ENCODE data around the gene FGGY. TPM values are rescaled to one million over a fixed set of nuclear protein-coding genes. Genes with fewer than 3 reads are reported as not detected.

FGGY gene
- total RNA-seq, 1 experiment from 2014 or later, result 6.4 TPM

DNA sequence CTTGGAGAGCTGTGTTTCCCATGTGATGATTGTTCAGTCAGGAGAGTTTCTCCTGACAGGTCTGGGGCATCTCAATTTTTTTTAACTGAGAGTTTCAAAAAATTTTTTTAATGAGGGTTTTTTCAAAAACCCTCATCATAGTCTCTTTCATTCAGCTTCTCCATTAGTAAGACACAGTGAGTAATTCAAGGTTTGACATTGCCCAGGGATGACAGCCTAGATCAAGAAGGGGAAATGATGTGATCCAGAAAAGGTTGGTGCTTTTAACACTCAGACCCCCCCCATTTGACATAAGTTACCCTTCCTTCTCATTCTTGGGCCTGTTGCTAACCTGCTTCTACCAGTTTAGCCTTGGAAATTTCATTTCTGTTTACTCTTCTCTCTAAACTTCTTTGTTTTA is 328.5 kb downstream of the FGGY start:
- CTCF ChIA-PET, result no interaction called here
- POLR2A ChIA-PET, result no interaction called here

DNA sequence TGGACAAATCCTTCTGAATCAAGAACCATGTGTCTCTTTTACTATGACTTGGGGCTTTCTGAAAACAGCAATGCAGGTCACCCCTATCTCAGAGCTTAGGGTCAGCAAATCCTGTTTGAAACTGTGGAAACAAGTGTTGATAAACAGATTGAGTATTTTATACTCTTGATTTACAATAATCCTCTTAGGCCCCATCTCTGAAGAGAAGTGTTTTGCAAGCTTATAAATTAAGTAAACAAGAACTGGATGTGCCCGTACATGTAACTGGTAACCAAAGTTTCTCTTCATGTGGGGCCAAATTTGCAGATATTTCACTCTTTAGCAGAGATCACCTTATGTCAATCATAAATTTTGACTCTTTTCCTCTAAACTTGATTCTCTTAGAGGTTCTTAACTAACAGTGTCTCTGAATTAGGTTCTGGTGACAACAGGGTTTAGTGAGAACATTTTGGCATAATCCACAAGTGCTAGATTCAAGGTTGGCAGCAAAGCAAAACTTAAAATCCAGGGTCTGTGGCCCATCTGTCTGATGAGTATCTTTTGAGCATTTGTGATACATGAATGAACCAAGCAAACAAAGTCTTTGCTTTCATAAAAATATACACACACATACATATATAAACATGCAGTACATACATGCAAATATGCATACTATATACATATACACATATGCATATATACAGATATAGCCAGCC is 334.8 kb downstream of the FGGY start:
- Mint-ChIP-seq H3K4me1 (ENCODE audit: low read depth, unreplicated experiment) (no peaks in the 10 kb centered on the region), H3K36me3 (ENCODE audit: insufficient read depth, unreplicated experiment) (no peaks in the 10 kb centered on the region), H3K9me3 (ENCODE audit: unreplicated experiment) (no peaks in the 10 kb centered on the region), H3K27me3 (ENCODE audit: insufficient read depth, unreplicated experiment) (no peaks in the 10 kb centered on the region), H3K27ac (ENCODE audit: unreplicated experiment) (no peak overlapping the region), H3K4me3 (ENCODE audit: unreplicated experiment) (no peak overlapping the region)
- H3K4me3 ChIP-seq (ENCODE audit: low read depth, low read length), result no peak overlapping the region
- ChIA-PET CTCF (no interaction called here), POLR2A (no interaction called here)
- no TSS peak for BruUV-seq (replicated peaks)
- no peaks in the 10 kb centered on the region for H3K9me3 ChIP-seq
- no peaks in the 10 kb centered on the region for H3K27me3 ChIP-seq (replicated peaks; ENCODE audit: control insufficient read depth, insufficient read depth, low read length)
- no peaks in the 10 kb centered on the region for H3K36me3 ChIP-seq (ENCODE audit: control insufficient read depth, insufficient read depth, low read length)
- intact Hi-C loops (cut with micrococcal nuclease; ENCODE audit: unreplicated experiment), result no loop called here
- TF ChIP-seq, protein P1, sequence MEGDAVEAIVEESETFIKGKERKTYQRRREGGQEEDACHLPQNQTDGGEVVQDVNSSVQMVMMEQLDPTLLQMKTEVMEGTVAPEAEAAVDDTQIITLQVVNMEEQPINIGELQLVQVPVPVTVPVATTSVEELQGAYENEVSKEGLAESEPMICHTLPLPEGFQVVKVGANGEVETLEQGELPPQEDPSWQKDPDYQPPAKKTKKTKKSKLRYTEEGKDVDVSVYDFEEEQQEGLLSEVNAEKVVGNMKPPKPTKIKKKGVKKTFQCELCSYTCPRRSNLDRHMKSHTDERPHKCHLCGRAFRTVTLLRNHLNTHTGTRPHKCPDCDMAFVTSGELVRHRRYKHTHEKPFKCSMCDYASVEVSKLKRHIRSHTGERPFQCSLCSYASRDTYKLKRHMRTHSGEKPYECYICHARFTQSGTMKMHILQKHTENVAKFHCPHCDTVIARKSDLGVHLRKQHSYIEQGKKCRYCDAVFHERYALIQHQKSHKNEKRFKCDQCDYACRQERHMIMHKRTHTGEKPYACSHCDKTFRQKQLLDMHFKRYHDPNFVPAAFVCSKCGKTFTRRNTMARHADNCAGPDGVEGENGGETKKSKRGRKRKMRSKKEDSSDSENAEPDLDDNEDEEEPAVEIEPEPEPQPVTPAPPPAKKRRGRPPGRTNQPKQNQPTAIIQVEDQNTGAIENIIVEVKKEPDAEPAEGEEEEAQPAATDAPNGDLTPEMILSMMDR (IDR thresholded peaks at IDR 0.05; ENCODE audit: insufficient read depth in 1 of 2, low read depth in 1 of 2, low read length in 1 of 2, severe bottlenecking in 1 of 2, unreplicated experiment in 1 of 2), result no peak
- H3K4me1 ChIP-seq, result no peaks in the 10 kb centered on the region
- DNase-seq, result no peak

More for the DNA sequence above, 328.5 kb downstream of the FGGY start:
- Histone ChIP-seq H3K4me1 (no peaks in the 10 kb centered on the region), H3K36me3 (ENCODE audit: control insufficient read depth, insufficient read depth, low read length) (no peaks in the 10 kb centered on the region), H3K27me3 (replicated peaks; ENCODE audit: control insufficient read depth, insufficient read depth, low read length) (no peaks in the 10 kb centered on the region), H3K4me3 (ENCODE audit: low read depth, low read length) (no peak overlapping the region), H3K9me3 (no peaks in the 10 kb centered on the region)
- Mint-ChIP-seq H3K27me3 (ENCODE audit: insufficient read depth, unreplicated experiment) (no peaks in the 10 kb centered on the region), H3K27ac (ENCODE audit: unreplicated experiment) (no peak overlapping the region), H3K4me3 (ENCODE audit: unreplicated experiment) (no peak overlapping the region), H3K9me3 (ENCODE audit: unreplicated experiment) (no peaks in the 10 kb centered on the region), H3K36me3 (ENCODE audit: insufficient read depth, unreplicated experiment) (no peaks in the 10 kb centered on the region), H3K4me1 (ENCODE audit: low read depth, unreplicated experiment) (no peaks in the 10 kb centered on the region)
- TF ChIP-seq, protein P1 (IDR thresholded peaks at IDR 0.05; ENCODE audit: insufficient read depth in 1 of 2, low read depth in 1 of 2, low read length in 1 of 2, severe bottlenecking in 1 of 2, unreplicated experiment in 1 of 2), result no peak
- intact Hi-C loops (cut with micrococcal nuclease; ENCODE audit: unreplicated experiment), result no loop called here
- no peak for DNase-seq
- BruUV-seq (replicated peaks), result no TSS peak

DNA sequence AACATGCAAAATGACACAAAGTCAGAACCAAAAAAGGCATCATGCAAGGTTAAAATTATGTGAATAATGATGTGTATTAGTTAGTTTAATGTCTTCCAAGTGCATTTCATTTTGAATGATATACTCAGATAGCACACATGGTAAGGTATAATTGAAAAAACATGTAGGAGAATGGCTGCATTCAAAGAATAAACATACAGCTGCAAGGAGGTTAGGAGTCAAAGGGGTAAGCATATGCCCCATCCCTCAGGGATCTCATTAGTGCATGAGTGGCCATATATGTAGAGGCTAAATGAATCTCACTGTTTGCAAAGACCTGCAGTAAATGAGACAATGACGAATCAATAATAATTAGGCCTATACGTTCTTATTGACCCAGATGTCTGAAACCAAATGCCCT is 338.2 kb downstream of the FGGY start:
- H3K27me3 ChIP-seq (replicated peaks; ENCODE audit: control insufficient read depth, insufficient read depth, low read length), result no peaks in the 10 kb centered on the region
- BruUV-seq (replicated peaks), result no TSS peak
- no peak for DNase-seq
- TF ChIP-seq, protein P1 (IDR thresholded peaks at IDR 0.05; ENCODE audit: insufficient read depth in 1 of 2, low read depth in 1 of 2, low read length in 1 of 2, severe bottlenecking in 1 of 2, unreplicated experiment in 1 of 2), result no peak
- no peak overlapping the region for H3K27ac Mint-ChIP-seq (ENCODE audit: unreplicated experiment)
- CTCF ChIA-PET, result no interaction called here
- H3K9me3 Mint-ChIP-seq (ENCODE audit: unreplicated experiment), result no peaks in the 10 kb centered on the region
- H3K9me3 ChIP-seq, result no peaks in the 10 kb centered on the region
- H3K36me3 ChIP-seq (ENCODE audit: control insufficient read depth, insufficient read depth, low read length), result no peaks in the 10 kb centered on the region
- no peaks in the 10 kb centered on the region for H3K4me1 Mint-ChIP-seq (ENCODE audit: low read depth, unreplicated experiment)
- H3K36me3 Mint-ChIP-seq (ENCODE audit: insufficient read depth, unreplicated experiment), result no peaks in the 10 kb centered on the region
- H3K4me3 Mint-ChIP-seq (ENCODE audit: unreplicated experiment), result no peak overlapping the region
- intact Hi-C loops (cut with micrococcal nuclease; ENCODE audit: unreplicated experiment), result no loop called here
- no peak overlapping the region for H3K4me3 ChIP-seq (ENCODE audit: low read depth, low read length)
- POLR2A ChIA-PET, result no interaction called here
- H3K4me1 ChIP-seq, result no peaks in the 10 kb centered on the region
- H3K27me3 Mint-ChIP-seq (ENCODE audit: insufficient read depth, unreplicated experiment), result no peaks in the 10 kb centered on the region

Measured in Caco-2 (cell line).